Thyroid gland (tissue), 4 donors: ENCODE data around the gene COL6A2. TPM values are rescaled to one million over a fixed set of nuclear protein-coding genes. Genes with fewer than 3 reads are reported as not detected.

Experiments
- DNase-seq, 2 donors: peaks; one replicate each; pipeline ENCODE4 v3.0.0-alpha.2; 2019
- H3K27ac ChIP-seq, 3 donors: fragments of 200-600 bp; sonication (generic); 1 replicate in 2 of 3; 2 replicates in 1 of 3; pipeline ENCODE4 v1.5.1; 2016 to 2019; ENCODE audit warnings: mild to moderate bottlenecking in 1 of 3, moderate library complexity in 1 of 3
- H3K27me3 ChIP-seq: fragments of 200-600 bp; sonication (generic); one replicate; pipeline ENCODE4 v1.5.1; 2019
- H3K36me3 ChIP-seq, 2 donors: fragments of 200-600 bp; sonication (generic); one replicate each; pipeline ENCODE4 v1.5.1; 2016 to 2019
- H3K4me1 ChIP-seq, 2 donors: fragments of 200-600 bp; sonication (generic); one replicate each; pipeline ENCODE4 v1.5.1; 2017 to 2019
- H3K4me3 ChIP-seq, 3 donors: fragments of 200-600 bp; sonication (generic); replicated peaks in 1 of 3; 1 replicate in 2 of 3; 2 replicates in 1 of 3; pipeline ENCODE4 v1.5.1; 2016; ENCODE audit warnings: mild to moderate bottlenecking in 1 of 3
- H3K9me3 ChIP-seq: fragments of 200-600 bp; sonication (generic); one replicate; pipeline ENCODE4 v1.5.1; 2017
- POLR2A ChIP-seq, 2 donors: fragments of 450-650 bp; IDR thresholded peaks; one replicate each; pipeline ENCODE4 v1.6.1; 2017; ENCODE audit warnings: antibody characterized with exemption in 2 of 2, mild to moderate bottlenecking in 2 of 2, moderate library complexity in 1 of 2
- WGBS, 2 donors: methylation state at CpG; one replicate each; pipeline ENCODE4 v1.1.5; 2017; 5-methylcytosine and 5-hydroxymethylcytosine counted together
- intact Hi-C: fragments of 100-400 bp; cut with DNase I; formaldehyde crosslinking; loops from one replicate; pipeline ENCODE4 v1.15.1; 2023
- total RNA-seq, 4 donors: library from RNA; depleted of rRNA; stranded (reverse); fragments of >200 nt; gene quantifications; one replicate each; pipeline ENCODE4 v1.2.3, GENCODE V29; 2016
- TF ChIP-seq, protein P1 (sequence below), 6 experiments: fragments of 200-600 bp in 3 of 6; fragments of 450-650 bp in 3 of 6; sonication (generic) in 3 of 6; IDR thresholded peaks; one replicate each; pipeline ENCODE4 v1.5.1; 2016 to 2019; ENCODE audit warnings: antibody characterized with exemption in 6 of 6, mild to moderate bottlenecking in 2 of 6, inconsistent platforms in 1 of 6, moderate library complexity in 1 of 6

Gene COL6A2
- total RNA-seq, 4 donors from 2014 or later: 79.4 to 191 (median 172) TPM

DNA sequence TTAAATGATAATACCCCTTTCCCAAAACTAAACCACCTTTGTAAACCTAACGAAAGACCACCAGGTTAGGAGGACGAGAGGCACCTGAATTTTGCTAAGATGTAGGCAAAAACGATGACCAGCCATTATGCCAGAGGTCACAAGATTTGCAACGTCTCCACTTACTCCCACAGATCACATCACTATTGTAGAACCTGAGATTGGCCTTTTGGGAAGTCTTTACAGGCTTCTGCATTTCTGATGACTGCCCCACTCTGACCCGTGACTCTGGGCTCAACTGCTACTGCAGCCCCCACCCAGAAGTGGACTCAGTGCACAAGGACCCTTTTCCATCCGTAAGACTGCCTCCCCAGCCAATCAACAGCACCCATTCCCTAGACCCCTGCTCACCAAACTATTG lies 36.4 kb upstream of the COL6A2 start:
- TF ChIP-seq POLR2A (IDR thresholded peaks at IDR 0.05): no peak
- TF ChIP-seq, protein P1, sequence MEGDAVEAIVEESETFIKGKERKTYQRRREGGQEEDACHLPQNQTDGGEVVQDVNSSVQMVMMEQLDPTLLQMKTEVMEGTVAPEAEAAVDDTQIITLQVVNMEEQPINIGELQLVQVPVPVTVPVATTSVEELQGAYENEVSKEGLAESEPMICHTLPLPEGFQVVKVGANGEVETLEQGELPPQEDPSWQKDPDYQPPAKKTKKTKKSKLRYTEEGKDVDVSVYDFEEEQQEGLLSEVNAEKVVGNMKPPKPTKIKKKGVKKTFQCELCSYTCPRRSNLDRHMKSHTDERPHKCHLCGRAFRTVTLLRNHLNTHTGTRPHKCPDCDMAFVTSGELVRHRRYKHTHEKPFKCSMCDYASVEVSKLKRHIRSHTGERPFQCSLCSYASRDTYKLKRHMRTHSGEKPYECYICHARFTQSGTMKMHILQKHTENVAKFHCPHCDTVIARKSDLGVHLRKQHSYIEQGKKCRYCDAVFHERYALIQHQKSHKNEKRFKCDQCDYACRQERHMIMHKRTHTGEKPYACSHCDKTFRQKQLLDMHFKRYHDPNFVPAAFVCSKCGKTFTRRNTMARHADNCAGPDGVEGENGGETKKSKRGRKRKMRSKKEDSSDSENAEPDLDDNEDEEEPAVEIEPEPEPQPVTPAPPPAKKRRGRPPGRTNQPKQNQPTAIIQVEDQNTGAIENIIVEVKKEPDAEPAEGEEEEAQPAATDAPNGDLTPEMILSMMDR (IDR thresholded peaks at IDR 0.05): no peak
- peak overlapping the region in 1 of 3 donors; percentile 30 for H3K27ac ChIP-seq
- no peaks in the 10 kb centered on the region for H3K9me3 ChIP-seq
- intact Hi-C loops: no loop called here
- H3K27me3 ChIP-seq: no peaks in the 10 kb centered on the region
- H3K4me3 ChIP-seq: no peak overlapping the region
- H3K4me1 ChIP-seq: peaks cover 9 to 38% of the 10 kb centered on the region in 2 donors
- 76 to 82% methylated on average over 6 of the region's 6 CpGs for WGBS, 2 donors
- H3K36me3 ChIP-seq: no peaks in the 10 kb centered on the region
- DNase-seq: no peak

DNA sequence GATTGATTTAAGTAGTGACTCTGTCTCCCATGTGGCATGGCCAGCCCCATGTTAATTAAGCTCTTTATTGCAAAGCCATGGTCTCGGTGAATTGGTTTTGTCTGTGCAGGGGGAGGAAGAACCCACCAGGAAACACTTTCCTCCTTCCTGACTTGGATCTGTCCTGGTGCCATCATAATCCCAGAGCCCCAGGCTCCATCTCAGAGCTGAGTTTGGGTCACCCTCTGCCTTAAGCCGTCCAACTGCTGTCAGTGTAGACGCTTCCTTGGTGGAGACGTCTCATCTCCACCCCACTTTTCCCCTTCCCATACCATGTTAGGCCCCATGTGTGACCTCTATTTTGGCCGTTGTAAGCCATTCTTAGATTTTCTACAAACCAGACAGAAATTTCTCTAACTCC lies 36.0 kb upstream of the COL6A2 start:
- no peak overlapping the region for H3K4me3 ChIP-seq
- H3K27me3 ChIP-seq: no peaks in the 10 kb centered on the region
- WGBS, 2 donors: 88 to 97% methylated on average over 5 of the region's 5 CpGs
- H3K36me3 ChIP-seq: no peaks in the 10 kb centered on the region
- H3K27ac ChIP-seq: peak overlapping the region in 1 of 3 donors; percentile 30
- DNase-seq: no peak
- TF ChIP-seq POLR2A (IDR thresholded peaks at IDR 0.05): no peak
- TF ChIP-seq, protein P1 (IDR thresholded peaks at IDR 0.05): no peak
- H3K9me3 ChIP-seq: no peaks in the 10 kb centered on the region
- intact Hi-C loops: no loop called here
- H3K4me1 ChIP-seq: peaks cover 9 to 39% of the 10 kb centered on the region in 2 donors

DNA sequence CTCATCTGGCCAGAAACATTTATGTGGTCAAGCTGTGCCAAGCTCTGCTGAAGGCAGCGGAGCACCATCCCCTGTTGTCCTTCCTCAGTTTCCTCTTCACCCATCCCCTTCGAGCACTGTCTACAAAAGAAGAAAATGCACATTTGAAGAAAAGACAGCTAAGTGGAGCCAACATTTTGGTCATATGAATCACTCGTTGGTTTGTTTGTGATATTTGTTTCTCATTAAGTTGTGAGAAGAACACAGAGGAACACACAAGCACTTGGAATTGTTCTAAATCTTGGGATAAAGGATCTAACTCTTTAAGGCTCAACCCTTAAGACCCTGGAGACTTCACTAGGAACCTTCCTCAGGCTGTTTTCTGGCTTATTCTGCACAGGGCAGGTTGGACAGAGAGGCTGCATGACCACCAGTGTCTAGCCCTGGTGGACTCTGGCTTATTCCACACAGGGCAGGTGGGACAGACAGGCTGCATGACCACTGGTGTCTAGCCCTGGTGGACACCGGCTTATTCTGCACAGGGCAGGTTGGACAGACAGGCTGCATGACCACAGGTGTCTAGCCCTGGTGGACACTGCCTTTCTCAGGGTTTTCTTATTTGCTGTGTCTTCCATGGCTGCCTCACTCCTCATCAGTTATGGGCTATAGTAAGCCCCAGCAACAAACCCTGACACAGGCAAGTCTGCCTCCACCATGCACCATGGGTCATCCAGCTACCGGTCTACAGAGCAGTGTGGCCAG lies 35.3 kb upstream of the COL6A2 start:
- peak overlapping the region in 1 of 3 donors; percentile 2 for H3K27ac ChIP-seq
- DNase-seq: no peak
- intact Hi-C loops: no loop called here

DNA sequence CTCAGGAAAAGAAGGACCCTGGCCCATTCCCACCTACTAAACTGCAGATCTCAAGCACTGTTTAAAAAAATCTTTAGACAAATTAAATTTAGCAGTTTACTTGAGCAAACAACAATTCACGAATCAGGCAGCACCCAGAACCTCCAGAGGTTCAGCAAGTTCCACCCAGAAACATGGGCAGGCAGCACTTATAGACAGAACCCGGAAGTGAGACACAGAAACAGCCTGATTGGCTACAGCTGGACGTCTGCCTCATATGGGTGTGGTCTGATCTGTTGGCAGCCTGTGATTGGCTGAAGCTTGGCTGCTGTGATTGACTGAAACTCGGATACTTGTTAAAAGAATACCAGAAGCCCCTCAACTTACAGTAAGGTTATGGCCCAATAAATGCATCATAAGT lies 34.7 kb upstream of the COL6A2 start:
- no peak for DNase-seq
- H3K4me1 ChIP-seq: peaks cover 9 to 44% of the 10 kb centered on the region in 2 donors
- peak overlapping the region in 1 of 3 donors; percentile 2 for H3K27ac ChIP-seq
- no peaks in the 10 kb centered on the region for H3K36me3 ChIP-seq
- no peak overlapping the region for H3K4me3 ChIP-seq
- no peaks in the 10 kb centered on the region for H3K27me3 ChIP-seq
- no peaks in the 10 kb centered on the region for H3K9me3 ChIP-seq
- WGBS, 2 donors: 87 to 92% methylated on average over 4 of the region's 4 CpGs
- intact Hi-C loops: no loop called here
- TF ChIP-seq, protein P1 (IDR thresholded peaks at IDR 0.05): no peak
- no peak for TF ChIP-seq POLR2A (IDR thresholded peaks at IDR 0.05)

More for the DNA sequence above, 35.3 kb upstream of the COL6A2 start:
- peaks cover 9 to 43% of the 10 kb centered on the region in 2 donors for H3K4me1 ChIP-seq
- H3K9me3 ChIP-seq: no peaks in the 10 kb centered on the region
- no peaks in the 10 kb centered on the region for H3K36me3 ChIP-seq
- WGBS, 2 donors: 77 to 83% methylated on average over 5 of the region's 5 CpGs
- H3K4me3 ChIP-seq: no peak overlapping the region
- TF ChIP-seq, protein P1 (IDR thresholded peaks at IDR 0.05): no peak
- no peak for TF ChIP-seq POLR2A (IDR thresholded peaks at IDR 0.05)
- H3K27me3 ChIP-seq: no peaks in the 10 kb centered on the region
